Measurements from ENCODE around the gene PAFAH1B2.
A peak's percentile ranks its signal among the peaks of the same experiment; 100 is the strongest.

- TF ChIP-seq CTCF (IDR thresholded peaks at IDR 0.05 in 8 of 11, conservative IDR thresholded peaks at IDR 0.05 in 3 of 11) (no peak), POLR2AphosphoS5 (IDR thresholded peaks at IDR 0.05) (peak in 2 of 3 donors; percentile 9 to 17)
These were observed 27.4 kb downstream of the PAFAH1B2 start for GRCh38 chr11:117171404-117172061.
